OCI-LY3 (cell line): Measurements from ENCODE around the gene ASPG.

Source experiments
- CTCF ChIP-seq: fragments of 200-600, 300-600 bp; sonication (generic); IDR thresholded peaks from 2 replicates; pipeline ENCODE4 v1.5.1; 2014; ENCODE audit warnings: antibody characterized with exemption, low read length, low read depth
- EZH2phosphoT487 ChIP-seq: fragments of 200-600 bp; shearing (Covaris generic); IDR thresholded peaks from 2 replicates; pipeline ENCODE4 v1.6.1; 2018; ENCODE audit warnings: antibody characterized with exemption, mixed run types, low read depth

- TF ChIP-seq CTCF (no peak), EZH2phosphoT487 (no peak)
Observed at GRCh38 chr14:104144911-104145825, 59.7 kb downstream of the ASPG start.
